ENCODE measurements around the gene LRRC36. TPM values are rescaled to one million over a fixed set of nuclear protein-coding genes. Genes with fewer than 3 reads are reported as not detected.
A peak's percentile ranks its signal among the peaks of the same experiment; 100 is the strongest.

LRRC36 gene
- total RNA-seq = 1.6 TPM in 1 of 2 replicates, not detected in the other

- peak; percentile 47 for DNase-seq (ENCODE audit: low read depth)
Measured at GRCh38 chr16:67326472-67327309, at the start of gene LRRC36, which contains the start of gene KCTD19. Gene LRRC36 (plus strand): TSS chr16:67326815. CDS start chr16:67326863, 48 bp downstream. Gene KCTD19 (minus strand): TSS chr16:67326741. CDS start chr16:67326707, 34 bp downstream.

- peak; percentile 98 for DNase-seq (ENCODE audit: low read depth)
Measured at GRCh38 chr16:67277294-67277998, 49.2 kb upstream of the LRRC36 start.

GRCh38 chr16:67277999-67278772 is 48.4 kb upstream of the LRRC36 start:
- DNase-seq (ENCODE audit: low read depth) = peak; percentile 64

- no peak for DNase-seq (ENCODE audit: low read depth)
Measured at GRCh38 chr16:67278773-67279295, 47.8 kb upstream of the LRRC36 start.

- DNase-seq (ENCODE audit: low read depth) = peak; percentile 33
Measured at GRCh38 chr16:67279296-67280089, 47.1 kb upstream of the LRRC36 start, which contains the start of gene PLEKHG4. Gene PLEKHG4 (plus strand): TSS chr16:67279532. CDS start chr16:67280045, 513 bp downstream.

- DNase-seq (ENCODE audit: low read depth) = no peak
Measured at GRCh38 chr16:67280090-67281015, 46.3 kb upstream of the LRRC36 start.

GRCh38 chr16:67281536-67282446 is 44.8 kb upstream of the LRRC36 start:
- no peak for DNase-seq (ENCODE audit: low read depth)

- DNase-seq (ENCODE audit: low read depth) = no peak
Measured at GRCh38 chr16:67282447-67282805, 44.2 kb upstream of the LRRC36 start.

GRCh38 chr16:67283039-67283825 is 43.4 kb upstream of the LRRC36 start:
- DNase-seq (ENCODE audit: low read depth) = peak; percentile 52

- no peak for DNase-seq (ENCODE audit: low read depth)
Measured at GRCh38 chr16:67283826-67284555, 42.6 kb upstream of the LRRC36 start.

GRCh38 chr16:67284699-67285646 is 41.6 kb upstream of the LRRC36 start:
- peak; percentile 32 for DNase-seq (ENCODE audit: low read depth)

GRCh38 chr16:67286441-67287235 is 40.0 kb upstream of the LRRC36 start:
- DNase-seq (ENCODE audit: low read depth) = no peak

GRCh38 chr16:67287960-67288359 is 38.7 kb upstream of the LRRC36 start:
- DNase-seq (ENCODE audit: low read depth) = no peak

- DNase-seq (ENCODE audit: low read depth) = no peak
Measured at GRCh38 chr16:67291461-67291860, 35.2 kb upstream of the LRRC36 start.

- no peak for DNase-seq (ENCODE audit: low read depth)
Measured at GRCh38 chr16:67294171-67294757, 32.4 kb upstream of the LRRC36 start.

Measured in renal cortical epithelial cell (primary cell).